CD4-positive, alpha-beta T cell treated with Interleukin-17A for 1 hour (primary cell): ENCODE results near the gene ZSWIM8.
A peak's percentile ranks its signal among the peaks of the same experiment; 100 is the strongest.
"Not testable (repeated sequence)": the region's sequence is repeated elsewhere in the genome, so short reads cannot be mapped to it uniquely, and the experiment has no call there.

Experiments used
- DNase-seq: peaks from one replicate; pipeline ENCODE4 v3.0.0-alpha.2; 2020

The ZSWIM8 gene, protein sequence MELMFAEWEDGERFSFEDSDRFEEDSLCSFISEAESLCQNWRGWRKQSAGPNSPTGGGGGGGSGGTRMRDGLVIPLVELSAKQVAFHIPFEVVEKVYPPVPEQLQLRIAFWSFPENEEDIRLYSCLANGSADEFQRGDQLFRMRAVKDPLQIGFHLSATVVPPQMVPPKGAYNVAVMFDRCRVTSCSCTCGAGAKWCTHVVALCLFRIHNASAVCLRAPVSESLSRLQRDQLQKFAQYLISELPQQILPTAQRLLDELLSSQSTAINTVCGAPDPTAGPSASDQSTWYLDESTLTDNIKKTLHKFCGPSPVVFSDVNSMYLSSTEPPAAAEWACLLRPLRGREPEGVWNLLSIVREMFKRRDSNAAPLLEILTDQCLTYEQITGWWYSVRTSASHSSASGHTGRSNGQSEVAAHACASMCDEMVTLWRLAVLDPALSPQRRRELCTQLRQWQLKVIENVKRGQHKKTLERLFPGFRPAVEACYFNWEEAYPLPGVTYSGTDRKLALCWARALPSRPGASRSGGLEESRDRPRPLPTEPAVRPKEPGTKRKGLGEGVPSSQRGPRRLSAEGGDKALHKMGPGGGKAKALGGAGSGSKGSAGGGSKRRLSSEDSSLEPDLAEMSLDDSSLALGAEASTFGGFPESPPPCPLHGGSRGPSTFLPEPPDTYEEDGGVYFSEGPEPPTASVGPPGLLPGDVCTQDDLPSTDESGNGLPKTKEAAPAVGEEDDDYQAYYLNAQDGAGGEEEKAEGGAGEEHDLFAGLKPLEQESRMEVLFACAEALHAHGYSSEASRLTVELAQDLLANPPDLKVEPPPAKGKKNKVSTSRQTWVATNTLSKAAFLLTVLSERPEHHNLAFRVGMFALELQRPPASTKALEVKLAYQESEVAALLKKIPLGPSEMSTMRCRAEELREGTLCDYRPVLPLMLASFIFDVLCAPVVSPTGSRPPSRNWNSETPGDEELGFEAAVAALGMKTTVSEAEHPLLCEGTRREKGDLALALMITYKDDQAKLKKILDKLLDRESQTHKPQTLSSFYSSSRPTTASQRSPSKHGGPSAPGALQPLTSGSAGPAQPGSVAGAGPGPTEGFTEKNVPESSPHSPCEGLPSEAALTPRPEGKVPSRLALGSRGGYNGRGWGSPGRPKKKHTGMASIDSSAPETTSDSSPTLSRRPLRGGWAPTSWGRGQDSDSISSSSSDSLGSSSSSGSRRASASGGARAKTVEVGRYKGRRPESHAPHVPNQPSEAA (N-terminal part only)

DNA sequence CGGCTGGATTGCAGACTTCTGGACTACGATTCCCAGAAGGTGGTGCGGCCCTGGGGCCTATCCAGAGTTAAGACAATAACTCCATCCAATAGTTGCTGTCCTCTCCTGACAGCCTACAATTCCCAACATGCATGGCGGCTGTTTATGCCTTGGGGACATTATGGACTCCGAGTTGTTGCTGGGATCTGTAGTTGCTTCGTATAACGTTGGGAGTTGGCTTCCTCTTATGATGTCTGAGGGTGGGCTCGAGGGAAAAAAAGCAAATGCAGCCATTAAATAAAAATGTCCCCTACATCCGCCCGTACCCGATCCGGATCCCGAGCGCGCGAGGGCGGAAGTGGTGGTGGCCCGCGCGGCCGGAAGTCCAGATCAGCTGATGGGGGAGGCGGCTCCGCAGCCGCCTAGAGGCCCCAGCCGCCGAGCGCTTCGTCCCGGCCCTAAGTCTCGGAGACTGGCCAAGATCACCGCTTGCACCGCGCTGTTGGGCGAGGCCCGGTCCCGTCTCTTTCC is at the start of gene ZSWIM8:
Gene ZSWIM8, plus strand, starts transcription at position 396 of the 510 bp plus-strand sequence. CDS start 273 bp downstream, outside the sequence.
- peak; percentile 94 for DNase-seq

DNA sequence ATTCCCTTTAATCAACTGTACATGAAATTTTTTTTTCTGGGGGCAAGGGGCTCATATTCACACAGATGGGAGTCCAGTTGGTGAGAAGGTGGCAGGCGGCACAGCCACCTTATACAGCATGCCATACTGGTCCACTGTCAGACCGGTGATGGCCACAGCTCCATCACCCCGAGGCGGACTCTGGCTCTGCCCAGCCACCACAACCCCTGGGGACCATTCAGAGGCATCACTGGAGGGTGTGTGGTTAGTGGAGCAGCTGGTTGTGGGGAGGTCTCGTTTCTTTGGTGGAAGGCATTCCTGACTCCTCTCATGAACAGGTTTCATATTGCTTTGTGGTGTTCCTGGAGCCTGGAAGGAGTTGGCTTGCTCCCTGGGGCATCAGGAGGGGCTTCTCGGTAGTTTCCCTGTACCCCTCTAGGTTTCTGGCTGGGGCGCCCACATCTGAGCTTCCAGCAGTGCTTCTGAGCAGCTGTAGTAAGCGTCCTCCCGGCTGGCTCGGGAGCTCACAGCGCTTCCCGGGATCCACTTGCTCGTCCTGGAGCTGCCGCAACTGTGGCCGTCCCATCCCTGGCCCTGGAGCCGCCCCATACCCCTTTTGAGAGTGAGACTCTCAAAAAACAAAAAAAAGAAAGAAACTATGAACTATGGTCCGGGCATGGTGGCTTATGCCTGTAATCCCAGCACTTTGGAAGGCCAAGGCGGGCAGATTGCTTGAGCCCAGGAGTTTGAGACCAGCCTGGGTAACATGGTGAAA is 44.7 kb upstream of the ZSWIM8 start:
- not testable (repeated sequence) for DNase-seq

DNA sequence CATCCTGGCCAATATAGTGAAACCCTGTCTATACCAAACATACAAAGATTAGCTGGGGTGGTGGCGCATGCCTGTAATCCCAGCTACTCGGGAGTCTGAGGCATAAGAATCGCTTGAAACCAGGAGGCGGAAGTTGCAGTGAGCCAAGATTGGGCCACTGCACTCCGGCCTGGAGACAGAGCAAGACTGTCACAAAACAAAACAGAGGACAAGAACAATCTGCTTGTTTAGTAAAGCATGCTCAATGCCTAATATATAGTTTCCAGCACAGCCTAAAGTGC is 43.0 kb upstream of the ZSWIM8 start:
- no peak for DNase-seq

DNA sequence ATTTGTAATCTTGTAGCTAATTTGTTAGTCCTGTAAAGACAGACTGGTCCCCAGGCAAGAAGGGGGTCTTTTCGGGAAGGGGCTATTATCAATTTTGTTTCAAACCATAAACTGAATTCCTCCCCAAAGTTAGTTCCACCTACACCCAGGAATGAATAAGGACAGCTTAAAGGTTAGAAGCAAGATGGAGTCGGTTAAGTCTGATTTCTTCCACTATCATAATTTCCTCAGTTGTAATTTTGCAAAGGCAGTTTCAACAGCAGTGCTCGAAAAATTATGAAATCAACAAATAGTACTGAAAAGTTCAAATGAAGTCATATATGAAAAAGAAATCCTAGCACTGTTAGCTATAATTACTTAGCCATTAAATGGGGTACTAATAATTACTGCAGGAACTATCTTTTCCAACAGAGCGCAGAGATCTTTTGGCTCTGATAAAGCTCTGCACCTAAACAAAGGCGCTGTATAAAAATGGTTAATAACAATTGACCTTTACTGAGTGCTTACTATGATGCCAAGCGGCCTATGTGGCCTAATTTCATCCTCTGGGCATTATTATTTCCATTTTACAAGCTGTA is 42.0 kb upstream of the ZSWIM8 start:
- no peak for DNase-seq

DNA sequence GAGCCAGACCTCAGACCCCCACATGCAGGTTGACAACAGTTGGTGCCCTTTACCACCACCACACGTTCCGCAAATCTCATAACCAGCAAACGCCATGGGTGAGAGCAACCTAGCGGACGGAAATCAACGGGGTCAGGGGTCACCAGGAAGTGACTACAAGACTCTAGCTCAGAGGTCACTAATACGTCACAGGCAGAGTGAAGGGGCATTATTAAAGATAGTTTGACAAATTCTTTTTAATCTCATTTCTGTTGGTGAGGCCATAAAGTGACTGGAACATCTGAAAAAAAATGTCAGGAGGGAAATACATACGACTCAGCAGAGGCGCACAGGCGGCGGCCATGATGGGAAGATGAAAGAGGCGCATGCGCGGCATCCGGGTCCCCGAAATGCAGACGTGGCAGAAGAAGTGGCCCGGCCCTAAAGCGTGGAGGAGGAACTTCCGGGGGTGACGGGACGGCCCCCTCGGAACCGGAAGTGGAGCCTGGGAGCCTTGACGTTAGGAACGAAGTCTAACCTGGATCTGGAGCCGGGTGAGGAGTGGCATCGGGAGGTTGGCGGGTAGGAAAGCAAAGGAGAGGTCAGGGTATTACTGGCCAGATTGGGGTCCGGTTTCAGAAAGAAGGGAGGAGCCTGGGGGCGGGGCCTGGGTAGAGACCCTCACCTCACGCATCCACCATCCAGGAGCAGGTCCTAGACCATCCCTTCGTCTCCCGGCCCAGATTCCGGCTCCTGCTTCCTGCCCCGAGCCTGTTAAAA is 41.3 kb upstream of the ZSWIM8 start, which contains the start of gene SEC24C:
Gene SEC24C, plus strand, starts transcription at position 468 of the 759 bp plus-strand sequence. CDS start 2,461 bp downstream, outside the sequence.
- peak; percentile 96 for DNase-seq

DNA sequence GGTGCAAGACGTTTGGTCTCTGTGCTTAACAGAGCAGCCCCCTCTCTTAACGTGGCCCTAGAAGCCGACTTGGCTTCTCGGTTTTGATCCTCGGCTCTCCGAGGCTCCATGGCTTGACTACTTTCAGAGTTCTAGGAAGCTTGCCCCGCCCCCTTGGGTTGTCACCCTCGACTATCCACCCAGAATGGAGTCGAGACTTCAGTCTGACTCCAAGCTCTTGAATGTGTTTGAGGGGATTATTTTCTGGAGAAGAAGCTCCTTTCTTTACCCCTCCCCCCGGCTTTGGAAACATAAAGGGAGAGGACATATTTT is 40.8 kb upstream of the ZSWIM8 start:
- peak; percentile 57 for DNase-seq

DNA sequence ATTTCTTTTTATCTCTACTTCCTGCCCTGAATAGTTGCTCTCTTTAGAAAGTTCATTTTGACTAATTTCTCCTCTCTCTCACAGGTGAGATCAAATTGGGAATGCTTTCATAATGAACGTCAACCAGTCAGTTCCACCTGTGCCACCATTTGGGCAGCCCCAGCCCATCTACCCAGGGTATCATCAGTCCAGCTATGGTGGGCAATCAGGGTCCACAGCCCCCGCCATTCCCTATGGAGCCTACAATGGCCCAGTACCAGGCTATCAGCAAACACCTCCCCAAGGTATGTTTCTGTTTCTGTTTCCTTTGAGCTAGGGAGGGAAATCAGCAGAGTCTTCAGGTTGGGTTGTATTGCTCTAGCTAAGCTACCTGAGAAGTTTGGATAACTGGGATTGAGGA is 38.7 kb upstream of the ZSWIM8 start:
- DNase-seq, result no peak

DNA sequence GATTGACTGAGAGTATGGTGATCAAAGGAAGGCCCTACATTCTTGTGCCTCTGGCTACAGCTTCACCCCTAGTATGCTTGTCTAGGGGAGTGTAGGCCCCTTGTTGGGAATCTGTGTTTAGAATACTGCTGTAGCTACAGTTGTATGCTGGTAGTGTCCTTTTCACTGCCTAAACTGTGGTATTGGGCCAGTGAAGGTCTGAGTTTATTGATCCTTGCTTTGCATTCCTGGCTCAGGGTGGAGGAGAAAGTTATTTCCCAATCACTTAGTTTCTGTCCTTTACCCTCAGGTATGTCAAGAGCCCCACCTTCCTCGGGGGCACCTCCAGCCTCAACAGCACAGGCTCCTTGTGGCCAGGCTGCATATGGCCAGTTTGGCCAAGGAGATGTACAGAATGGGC is 34.6 kb upstream of the ZSWIM8 start:
- DNase-seq, result no peak

DNA sequence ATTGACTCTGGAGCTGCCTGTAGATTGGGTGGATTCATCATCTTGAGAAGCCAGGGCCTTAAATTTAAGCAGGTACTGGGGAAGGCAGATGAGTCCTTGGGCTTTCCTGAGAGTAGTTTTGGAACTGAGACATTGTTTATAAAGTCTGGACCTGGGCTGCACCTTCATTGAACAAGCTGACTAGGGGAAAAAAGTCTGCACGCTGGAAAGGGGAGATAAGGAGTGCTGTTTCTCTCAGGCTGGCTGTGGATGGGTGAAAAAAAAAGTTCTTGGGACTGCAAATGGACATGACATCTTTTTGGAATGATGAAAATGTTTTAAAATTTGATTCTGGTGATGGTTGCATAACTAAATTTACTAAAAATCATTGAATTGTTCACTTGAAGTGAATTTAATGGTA is 29.2 kb upstream of the ZSWIM8 start:
- no peak for DNase-seq

DNA sequence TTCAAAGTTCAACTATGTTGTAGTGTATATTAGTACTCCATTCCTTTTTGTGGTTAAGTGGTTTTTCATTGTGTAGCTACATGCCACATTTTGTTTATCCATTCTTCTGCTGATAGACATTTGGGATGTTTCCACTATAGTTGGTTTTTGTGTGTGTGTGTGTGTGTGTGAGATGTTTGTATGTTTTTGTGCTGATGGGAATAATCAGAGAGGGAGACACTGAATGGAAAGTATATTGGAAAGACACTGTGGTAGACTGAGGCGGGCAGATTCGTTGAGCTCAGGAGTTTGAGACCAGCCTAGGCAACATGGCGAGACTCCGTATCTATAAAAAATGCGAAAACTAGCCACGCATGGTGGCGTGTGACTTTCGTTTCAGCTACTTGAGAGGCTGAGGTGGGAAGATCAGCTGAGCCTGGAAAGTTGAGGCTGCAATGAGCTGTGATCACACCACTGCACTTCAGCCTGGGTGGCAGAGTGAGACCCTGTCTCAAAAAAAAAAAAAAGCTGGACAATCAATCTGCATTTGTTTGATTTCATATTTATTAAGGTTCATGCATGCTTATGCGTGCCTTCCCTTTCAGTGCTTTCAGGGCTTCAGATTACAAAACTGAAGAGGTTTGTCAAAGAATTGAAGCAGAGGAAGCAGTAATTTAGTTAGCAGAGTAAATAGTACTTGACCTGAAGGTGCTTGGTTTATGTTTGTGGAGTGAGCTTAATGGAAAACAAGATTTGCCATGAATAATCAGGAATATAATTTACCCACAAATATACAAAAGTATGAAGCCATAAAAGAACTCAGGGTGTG is 26.5 kb upstream of the ZSWIM8 start:
- DNase-seq, result peak; percentile 42

DNA sequence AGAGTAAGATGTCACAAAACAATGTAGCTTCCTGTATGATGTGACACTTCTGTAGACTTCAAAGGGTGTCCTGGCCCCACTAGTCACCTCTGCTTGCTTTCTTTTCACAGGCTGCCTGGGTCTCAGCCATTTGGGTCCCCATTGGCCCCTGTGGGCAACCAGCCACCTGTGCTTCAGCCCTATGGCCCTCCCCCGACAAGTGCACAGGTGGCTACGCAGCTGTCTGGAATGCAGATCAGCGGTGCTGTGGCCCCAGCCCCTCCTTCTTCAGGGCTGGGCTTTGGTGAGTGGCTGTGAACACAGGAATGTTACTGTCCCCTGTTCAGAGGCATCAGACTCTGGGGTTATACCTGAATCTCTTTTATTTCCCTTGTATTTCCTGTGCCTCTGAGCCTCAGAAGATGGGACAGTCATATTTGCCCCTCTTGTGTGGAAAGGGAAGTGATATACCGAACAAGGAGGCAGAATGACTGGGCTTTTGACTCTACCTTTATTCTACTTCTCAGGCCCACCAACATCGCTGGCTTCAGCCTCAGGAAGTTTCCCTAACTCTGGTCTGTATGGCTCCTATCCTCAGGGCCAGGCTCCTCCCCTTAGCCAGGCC is 25.8 kb upstream of the ZSWIM8 start:
- DNase-seq, result peak; percentile 87

DNA sequence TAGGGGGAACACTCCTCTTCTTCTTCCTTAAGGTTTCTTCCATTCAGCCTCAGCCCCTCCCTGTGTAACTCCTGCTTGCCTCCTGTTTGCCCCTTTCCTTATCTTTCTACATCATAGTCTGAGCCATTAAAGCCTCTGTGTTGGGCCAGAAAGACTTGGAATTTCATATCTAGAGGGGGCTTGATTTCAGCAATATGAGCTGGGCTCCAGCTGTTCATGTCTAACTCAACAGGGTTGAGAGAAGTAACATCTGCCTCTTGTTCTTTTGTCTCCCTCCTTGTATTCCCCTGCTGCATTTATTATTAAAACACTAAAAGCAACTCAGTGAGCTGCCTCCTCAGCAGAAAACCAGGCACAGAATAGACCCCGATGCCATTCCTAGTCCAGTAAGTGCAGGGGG is 23.6 kb upstream of the ZSWIM8 start:
- DNase-seq, result no peak

DNA sequence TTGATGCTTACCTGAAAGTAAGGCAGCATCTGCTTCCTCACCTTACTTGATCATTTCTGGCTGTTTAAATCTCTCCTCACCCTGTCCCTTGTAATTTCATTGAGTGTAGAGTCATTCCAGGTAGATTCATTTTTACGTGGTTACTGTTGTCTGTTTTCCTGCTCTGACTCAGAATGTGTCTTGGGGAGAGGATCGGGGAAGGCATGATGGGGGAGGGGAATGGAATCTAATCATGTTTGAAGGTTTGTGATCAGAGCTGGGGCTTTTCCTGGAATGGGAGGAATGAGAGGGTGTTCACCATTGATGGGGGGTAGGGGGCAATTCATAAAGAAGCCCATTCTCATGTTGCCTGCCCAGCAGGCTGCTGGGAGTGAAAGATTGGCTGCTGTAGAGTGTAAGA is 22.5 kb upstream of the ZSWIM8 start:
- DNase-seq, result no peak

DNA sequence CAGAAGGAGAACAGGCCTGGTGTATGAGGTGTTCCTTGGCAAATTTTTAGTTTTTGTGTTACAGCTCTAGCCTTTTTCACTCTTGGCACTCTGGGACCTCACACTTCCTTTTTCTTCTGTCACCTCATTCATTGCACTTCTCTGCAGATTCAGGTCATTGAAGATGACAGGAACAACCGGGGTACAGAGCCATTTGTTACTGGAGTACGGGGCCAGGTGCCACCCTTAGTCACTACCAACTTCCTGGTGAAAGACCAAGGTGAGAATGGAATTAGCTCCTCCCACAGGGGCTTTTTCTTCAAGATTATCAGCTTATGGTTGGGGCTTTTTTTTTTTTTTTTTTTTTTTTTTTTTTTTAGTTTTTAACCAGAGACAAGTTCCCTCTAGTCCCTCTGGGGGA is 22.1 kb upstream of the ZSWIM8 start:
- peak; percentile 75 for DNase-seq

DNA sequence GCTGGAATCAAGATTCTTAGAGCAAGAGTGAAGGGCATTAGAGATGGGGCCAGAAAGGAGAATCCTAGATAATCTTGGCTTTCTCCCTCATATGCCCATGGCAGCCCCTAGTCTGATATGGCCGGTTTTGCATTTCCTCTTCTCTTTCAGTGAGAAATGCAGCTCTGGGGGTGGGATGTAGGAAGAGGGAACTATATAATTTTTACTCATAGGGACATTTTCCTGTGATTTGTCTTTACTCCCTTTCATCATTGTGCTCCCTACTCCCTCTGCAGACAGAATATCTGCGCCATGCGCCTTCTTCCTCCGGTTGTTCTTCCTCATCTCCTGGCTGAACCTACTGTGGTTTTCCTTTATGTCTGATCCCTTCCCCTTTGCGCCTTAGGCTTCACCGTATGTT is 20.3 kb upstream of the ZSWIM8 start:
- DNase-seq, result no peak

DNA sequence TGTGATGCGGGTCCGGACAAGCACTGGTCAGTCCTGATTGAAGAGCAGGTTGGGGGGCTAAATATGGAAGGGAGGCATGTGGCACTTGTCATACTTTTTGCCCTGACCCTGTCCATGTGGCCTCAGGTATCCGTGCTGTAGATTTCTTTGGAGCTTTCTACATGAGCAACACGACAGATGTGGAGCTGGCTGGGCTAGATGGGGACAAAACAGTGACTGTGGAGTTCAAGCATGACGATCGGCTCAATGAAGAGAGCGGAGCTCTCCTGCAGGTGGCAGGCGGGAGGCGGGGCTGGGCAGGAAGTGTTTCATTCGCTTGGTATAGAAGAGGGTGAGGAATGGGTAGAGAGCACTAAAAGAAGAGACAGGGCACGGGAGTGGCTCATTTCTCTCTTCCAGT is 16.5 kb upstream of the ZSWIM8 start:
- DNase-seq, result peak; percentile 76

DNA sequence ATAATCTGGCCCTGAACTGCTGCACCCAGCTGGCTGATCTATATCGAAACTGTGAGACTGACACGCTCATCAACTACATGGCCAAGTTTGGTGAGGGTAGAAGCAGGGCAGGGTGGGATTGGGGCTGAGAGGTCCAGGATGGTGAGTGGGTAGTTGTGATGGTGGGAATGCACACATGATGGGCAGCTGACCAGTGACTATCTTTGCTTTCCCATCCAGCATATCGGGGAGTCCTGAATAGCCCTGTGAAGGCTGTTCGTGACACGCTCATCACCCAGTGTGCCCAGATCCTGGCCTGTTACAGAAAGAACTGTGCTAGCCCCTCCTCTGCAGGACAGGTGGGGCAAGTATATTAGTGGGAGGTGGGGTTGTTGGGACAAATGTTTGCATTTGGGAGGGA is 16.0 kb upstream of the ZSWIM8 start:
- no peak for DNase-seq

DNA sequence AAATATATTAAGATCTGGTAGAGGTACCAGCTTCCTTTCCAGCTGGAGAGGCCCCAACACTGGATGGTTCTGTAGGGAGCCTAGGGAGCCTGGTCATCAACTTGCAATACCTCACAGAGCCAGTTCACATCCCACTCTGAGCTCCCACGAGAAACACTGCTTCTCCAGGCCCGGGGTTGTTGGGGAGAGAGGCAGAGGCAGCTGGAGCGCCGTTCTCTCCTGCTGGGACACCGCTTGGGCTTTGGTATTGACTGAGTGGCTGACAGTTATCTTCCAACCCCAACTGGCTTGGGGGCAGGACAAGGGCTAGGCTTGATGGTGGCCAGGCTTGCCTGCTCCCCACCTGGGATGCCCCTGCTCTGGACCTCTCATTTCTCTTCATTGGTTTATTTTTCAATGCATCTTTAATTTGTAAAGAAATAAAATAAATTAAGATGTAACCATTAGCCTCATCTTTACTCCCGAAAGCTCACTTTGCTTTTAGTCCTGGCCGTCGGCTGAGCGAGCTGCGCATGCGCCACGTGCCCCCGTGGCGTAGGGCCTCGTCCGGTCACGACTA is 13.6 kb upstream of the ZSWIM8 start:
- DNase-seq, result no peak

DNA sequence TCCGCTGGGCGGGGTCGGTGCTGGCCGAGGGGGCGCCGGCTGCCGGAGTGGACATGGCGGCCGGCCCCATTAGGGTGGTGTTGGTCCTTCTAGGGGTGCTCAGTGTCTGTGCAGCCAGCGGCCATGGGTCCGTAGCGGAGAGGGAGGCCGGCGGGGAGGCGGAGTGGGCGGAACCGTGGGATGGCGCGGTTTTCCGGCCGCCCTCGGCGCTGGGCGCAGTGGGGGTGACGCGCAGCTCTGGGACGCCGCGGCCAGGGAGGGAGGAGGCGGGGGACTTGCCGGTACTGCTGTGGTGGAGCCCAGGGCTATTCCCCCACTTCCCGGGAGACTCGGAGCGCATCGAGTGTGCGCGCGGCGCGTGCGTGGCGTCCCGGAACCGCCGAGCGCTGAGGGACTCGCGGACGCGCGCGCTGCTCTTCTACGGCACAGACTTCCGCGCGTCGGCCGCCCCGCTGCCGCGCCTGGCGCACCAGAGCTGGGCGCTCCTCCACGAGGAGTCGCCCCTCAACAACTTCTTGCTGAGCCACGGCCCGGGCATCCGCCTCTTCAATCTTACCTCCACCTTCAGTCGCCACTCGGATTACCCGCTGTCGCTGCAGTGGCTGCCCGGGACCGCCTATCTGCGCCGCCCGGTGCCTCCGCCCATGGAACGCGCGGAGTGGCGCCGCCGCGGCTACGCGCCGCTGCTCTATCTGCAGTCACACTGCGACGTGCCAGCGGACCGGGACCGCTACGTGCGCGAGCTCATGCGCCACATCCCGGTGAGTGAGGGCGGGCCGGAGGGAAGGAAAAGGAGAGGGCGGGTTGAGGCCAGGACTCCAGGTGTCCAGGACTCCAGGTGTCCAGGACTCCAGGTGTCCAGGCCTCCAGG is 12.9 kb upstream of the ZSWIM8 start:
- peak; percentile 91 for DNase-seq
